GM12875 (cell line): ENCODE measurements around the gene PUS1.
"Not testable (repeated sequence)": the region's sequence is repeated elsewhere in the genome, so short reads cannot be mapped to it uniquely, and the experiment has no call there.

Experiments
- H3K4me3 ChIP-seq: one replicate; pipeline ENCODE4 v1.5.1; 2011; ENCODE audit warnings: low read depth, low read length, control low read depth
- CTCF ChIP-seq: IDR thresholded peaks from 2 replicates; pipeline ENCODE4 v1.5.1; 2011; ENCODE audit warnings: low read depth, mild to moderate bottlenecking, control low read depth, inconsistent platforms, low read length, moderate library complexity, borderline replicate concordance; ENCODE audit not compliant: insufficient read depth

PUS1 gene

GRCh38 chr12:131981388-131981787, 52.3 kb downstream of the PUS1 start:
- no peak for TF ChIP-seq CTCF
- no peak overlapping the region for H3K4me3 ChIP-seq

- TF ChIP-seq CTCF = no peak
- no peak overlapping the region for H3K4me3 ChIP-seq
Observed at GRCh38 chr12:131982041-131982440, 53.0 kb downstream of the PUS1 start.

- TF ChIP-seq CTCF = no peak
- H3K4me3 ChIP-seq = no peak overlapping the region
Observed at GRCh38 chr12:131983026-131983425, 54.0 kb downstream of the PUS1 start.

GRCh38 chr12:131983554-131983953, 54.5 kb downstream of the PUS1 start:
- TF ChIP-seq CTCF = no peak
- H3K4me3 ChIP-seq = no peak overlapping the region

GRCh38 chr12:131984334-131984733, 55.3 kb downstream of the PUS1 start:
- no peak overlapping the region for H3K4me3 ChIP-seq
- no peak for TF ChIP-seq CTCF

GRCh38 chr12:131985510-131985875, 56.4 kb downstream of the PUS1 start:
- not testable (repeated sequence) for H3K4me3 ChIP-seq

GRCh38 chr12:131986361-131986760, 57.3 kb downstream of the PUS1 start:
- no peak overlapping the region for H3K4me3 ChIP-seq
- TF ChIP-seq CTCF = no peak

GRCh38 chr12:131986910-131987309, 57.8 kb downstream of the PUS1 start:
- TF ChIP-seq CTCF = no peak
- no peak overlapping the region for H3K4me3 ChIP-seq
